ENCODE results near the gene SLC9A9.

- TF ChIP-seq POLR2A (IDR thresholded peaks at IDR 0.05; ENCODE audit: low read length) (no peak), GATA1 (IDR thresholded peaks at IDR 0.05; ENCODE audit: low read depth, low read length) (no peak)
Observed at GRCh38 chr3:143521803-143522202, 326.5 kb downstream of the SLC9A9 start.
